ENCODE results near the gene ASAP2. TPM values are rescaled to one million over a fixed set of nuclear protein-coding genes. Genes with fewer than 3 reads are reported as not detected.

Gene ASAP2
- polyA plus RNA-seq (30.7 to 59.6 TPM (median 54.2 TPM) in 3 replicates), polyA minus RNA-seq (32.0 to 96.8 TPM (median 59.0 TPM) in 3 replicates)
- polyA plus RNA-seq (2011; ENCODE audit: low read depth) = 44.6 TPM
- 37.2 and 58.2 TPM in 2 replicates for polyA plus RNA-seq (2011; cell fraction: cytosol; rRNA removed)
- polyA plus RNA-seq (2011; cell fraction: nucleus; rRNA removed) = 62.7 and 72.9 TPM in 2 replicates
- 21.4 and 42.3 TPM in 2 replicates for polyA plus RNA-seq (2012; ENCODE audit: low replicate concordance)
- polyA minus RNA-seq (2011; cell fraction: cytosol; rRNA and poly(A)+ RNA removed) = 34.7 TPM
- polyA minus RNA-seq (2011; cell fraction: nucleus; rRNA and poly(A)+ RNA removed) = 47.7 and 89.0 TPM in 2 replicates

DNA sequence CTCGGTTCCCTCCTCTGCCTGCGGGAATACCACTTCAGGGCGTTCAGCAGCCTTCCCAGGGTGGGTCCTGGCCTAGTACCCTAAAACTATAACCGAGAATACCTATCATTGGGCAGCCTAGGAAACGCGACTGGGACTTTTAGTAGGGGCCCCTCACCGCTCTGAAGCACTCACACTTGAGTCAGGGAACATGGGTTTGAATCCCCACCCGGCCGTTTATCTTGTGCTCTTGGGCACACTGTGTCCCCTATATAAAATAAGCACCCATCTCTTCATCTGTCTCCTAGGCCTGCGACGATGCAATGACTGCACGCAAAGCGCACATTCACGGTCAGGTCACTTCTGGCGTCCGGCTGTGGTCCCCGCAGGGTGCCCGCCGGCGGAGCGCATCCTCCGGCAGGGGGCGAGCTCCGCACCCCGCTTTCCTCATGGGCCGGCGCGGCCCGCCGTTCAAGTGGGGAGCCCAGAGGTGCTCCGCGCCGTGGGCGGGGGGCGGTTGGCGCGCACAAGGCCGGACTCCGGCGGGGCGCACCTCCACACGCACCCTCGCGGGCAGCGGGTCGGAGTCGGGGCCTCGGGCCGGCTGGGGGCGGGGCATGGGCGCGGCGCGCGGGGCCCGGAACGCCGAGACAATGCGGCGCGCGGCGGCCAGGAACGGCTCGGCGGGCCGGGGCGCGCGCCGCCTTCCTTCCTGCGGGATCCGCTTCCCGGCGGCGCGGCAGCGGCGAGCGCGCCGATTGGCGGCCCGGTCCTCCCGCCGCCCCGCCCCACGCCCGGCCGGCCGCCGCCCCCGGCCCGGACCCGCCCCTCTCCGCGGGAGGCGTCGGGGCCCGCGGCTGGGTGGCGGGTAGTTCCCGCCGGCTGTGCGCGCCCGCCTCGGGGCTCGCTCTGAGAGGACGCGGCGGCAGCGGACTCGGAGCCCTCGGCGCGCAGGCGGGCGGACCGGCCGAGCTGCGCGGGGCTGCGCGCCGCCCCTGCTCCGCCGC, at the start of gene ASAP2:
TSS of gene ASAP2 (plus strand) at position 850 of the 986 bp plus-strand sequence. CDS start 293 bp downstream, outside the sequence.
- Histone ChIP-seq H3K9ac (ENCODE audit: control insufficient read depth, extremely low read depth, insufficient read depth, low read length) (peak within 1 kb of the TSS; percentile 89), H2AFZ (ENCODE audit: control insufficient read depth, low read length) (peak within 1 kb of the TSS; percentile 22), H3K4me1 (ENCODE audit: control insufficient read depth, extremely low read depth, insufficient read depth, low read length) (peaks cover 15% of the 10 kb centered on the region), H4K20me1 (ENCODE audit: control insufficient read depth, extremely low read depth, insufficient read depth, low read length) (no peaks in the 10 kb centered on the region), H3K9me3 (ENCODE audit: control insufficient read depth, low read depth, low read length) (no peaks in the 10 kb centered on the region), H3K27me3 (ENCODE audit: control insufficient read depth, extremely low read depth, insufficient read depth, low read length) (no peaks in the 10 kb centered on the region), H3K79me2 (ENCODE audit: control insufficient read depth, insufficient read depth, low read length) (peaks cover 43% of the 10 kb centered on the region), H3K9me1 (ENCODE audit: control insufficient read depth, extremely low read depth, insufficient read depth, low read length) (no peaks in the 10 kb centered on the region), H3K4me2 (ENCODE audit: control insufficient read depth, extremely low read depth, insufficient read depth, low read depth, low read length) (peak within 1 kb of the TSS; percentile 87), H3K27ac (ENCODE audit: control insufficient read depth, insufficient read depth, low read length) (peak within 1 kb of the TSS; percentile 84), H3K36me3 (ENCODE audit: control insufficient read depth in 2 of 2, extremely low read depth in 1 of 2, insufficient read depth in 2 of 2, low read length in 2 of 2) (peaks cover 0 to 3% of the 10 kb centered on the region in 2 experiments), H3K4me3 (ENCODE audit: control insufficient read depth in 2 of 3, extremely low read depth in 1 of 3, insufficient read depth in 2 of 3, low read depth in 1 of 3, low read length in 3 of 3) (peak within 1 kb of the TSS; percentile 92 to 100 (median 97))
- dilution Hi-C loops (cut with MboI; ENCODE audit: extremely low pct_ligation_motif_present, low sequenced_read_pairs) = no loop called here
- TF ChIP-seq, protein P1, sequence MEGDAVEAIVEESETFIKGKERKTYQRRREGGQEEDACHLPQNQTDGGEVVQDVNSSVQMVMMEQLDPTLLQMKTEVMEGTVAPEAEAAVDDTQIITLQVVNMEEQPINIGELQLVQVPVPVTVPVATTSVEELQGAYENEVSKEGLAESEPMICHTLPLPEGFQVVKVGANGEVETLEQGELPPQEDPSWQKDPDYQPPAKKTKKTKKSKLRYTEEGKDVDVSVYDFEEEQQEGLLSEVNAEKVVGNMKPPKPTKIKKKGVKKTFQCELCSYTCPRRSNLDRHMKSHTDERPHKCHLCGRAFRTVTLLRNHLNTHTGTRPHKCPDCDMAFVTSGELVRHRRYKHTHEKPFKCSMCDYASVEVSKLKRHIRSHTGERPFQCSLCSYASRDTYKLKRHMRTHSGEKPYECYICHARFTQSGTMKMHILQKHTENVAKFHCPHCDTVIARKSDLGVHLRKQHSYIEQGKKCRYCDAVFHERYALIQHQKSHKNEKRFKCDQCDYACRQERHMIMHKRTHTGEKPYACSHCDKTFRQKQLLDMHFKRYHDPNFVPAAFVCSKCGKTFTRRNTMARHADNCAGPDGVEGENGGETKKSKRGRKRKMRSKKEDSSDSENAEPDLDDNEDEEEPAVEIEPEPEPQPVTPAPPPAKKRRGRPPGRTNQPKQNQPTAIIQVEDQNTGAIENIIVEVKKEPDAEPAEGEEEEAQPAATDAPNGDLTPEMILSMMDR (optimal IDR thresholded peaks at IDR 0.05 in 1 of 3, IDR thresholded peaks at IDR 0.05 in 1 of 3, conservative IDR thresholded peaks at IDR 0.05 in 1 of 3; ENCODE audit: extremely low read depth in 1 of 3, insufficient read depth in 2 of 3, low read length in 3 of 3) = peak; percentile 73 to 81 (median 81)
- TF ChIP-seq EZH2 (IDR thresholded peaks at IDR 0.05; ENCODE audit: low read length) = no peak
- FAIRE-seq (no peak), DNase-seq (ENCODE audit: low read depth, low spot score) (no peak)

DNA sequence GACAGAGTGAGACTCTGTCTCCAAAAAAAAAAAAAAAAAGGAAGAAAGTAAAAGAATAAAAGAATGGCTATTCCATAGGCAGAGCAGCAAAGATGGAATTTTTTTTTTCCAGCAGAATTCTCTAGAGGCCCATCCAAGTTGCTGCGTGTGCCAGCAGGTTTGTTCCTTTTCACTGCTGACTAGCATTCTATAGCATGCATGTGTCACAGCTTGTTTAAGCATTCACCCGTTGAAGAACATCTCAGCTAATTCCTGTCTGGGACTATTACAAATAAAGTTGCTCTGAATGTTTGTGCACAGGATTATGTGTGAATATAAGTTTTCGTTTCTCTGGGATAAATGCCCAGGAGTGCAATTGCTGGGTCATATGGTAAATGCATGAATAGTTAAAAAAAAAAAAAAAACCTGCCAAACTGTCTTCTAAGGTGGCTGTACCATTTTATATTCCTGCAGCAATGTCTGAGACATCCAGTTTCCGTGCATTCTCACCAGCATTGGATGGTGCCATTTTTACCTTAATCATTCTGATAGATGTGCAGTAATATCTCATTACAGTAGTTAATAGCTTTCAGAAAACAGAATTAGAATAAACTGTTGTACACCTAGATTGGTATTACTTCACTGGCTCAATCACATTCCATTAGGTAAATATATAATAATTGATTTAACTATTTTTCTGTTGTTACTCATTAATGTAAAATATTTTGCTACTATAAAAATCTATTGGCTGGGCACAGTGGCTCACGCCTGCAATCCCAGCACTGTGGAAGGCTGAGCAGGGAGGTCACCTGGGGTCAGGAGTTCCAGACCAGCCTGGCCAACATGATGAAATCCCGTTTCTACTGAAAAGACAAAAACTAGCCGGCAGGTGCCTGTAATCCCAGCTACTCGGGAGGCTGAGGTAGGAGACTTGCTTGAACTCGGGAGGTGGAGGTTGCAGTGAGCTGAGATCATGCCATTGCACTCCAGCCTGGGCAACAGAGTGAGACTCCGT, 47.5 kb upstream of the ASAP2 start:
- no peak for TF ChIP-seq EZH2 (IDR thresholded peaks at IDR 0.05; ENCODE audit: low read length)
- TF ChIP-seq, protein P1 (optimal IDR thresholded peaks at IDR 0.05 in 1 of 3, IDR thresholded peaks at IDR 0.05 in 1 of 3, conservative IDR thresholded peaks at IDR 0.05 in 1 of 3; ENCODE audit: extremely low read depth in 1 of 3, insufficient read depth in 2 of 3, low read length in 3 of 3) = no peak
- dilution Hi-C loops (cut with MboI; ENCODE audit: extremely low pct_ligation_motif_present, low sequenced_read_pairs) = no loop called here
- Histone ChIP-seq H3K4me3 (ENCODE audit: control insufficient read depth in 2 of 3, extremely low read depth in 1 of 3, insufficient read depth in 2 of 3, low read depth in 1 of 3, low read length in 3 of 3) (no peak overlapping the region), H2AFZ (ENCODE audit: control insufficient read depth, low read length) (no peak overlapping the region), H3K9me1 (ENCODE audit: control insufficient read depth, extremely low read depth, insufficient read depth, low read length) (no peaks in the 10 kb centered on the region), H3K79me2 (ENCODE audit: control insufficient read depth, insufficient read depth, low read length) (no peaks in the 10 kb centered on the region), H3K9me3 (ENCODE audit: control insufficient read depth, low read depth, low read length) (no peaks in the 10 kb centered on the region), H3K36me3 (ENCODE audit: control insufficient read depth in 2 of 2, extremely low read depth in 1 of 2, insufficient read depth in 2 of 2, low read length in 2 of 2) (no peaks in the 10 kb centered on the region), H3K27ac (ENCODE audit: control insufficient read depth, insufficient read depth, low read length) (no peak overlapping the region), H4K20me1 (ENCODE audit: control insufficient read depth, extremely low read depth, insufficient read depth, low read length) (no peaks in the 10 kb centered on the region), H3K4me2 (ENCODE audit: control insufficient read depth, extremely low read depth, insufficient read depth, low read depth, low read length) (no peak overlapping the region), H3K9ac (ENCODE audit: control insufficient read depth, extremely low read depth, insufficient read depth, low read length) (no peak overlapping the region), H3K4me1 (ENCODE audit: control insufficient read depth, extremely low read depth, insufficient read depth, low read length) (peaks cover 21% of the 10 kb centered on the region), H3K27me3 (ENCODE audit: control insufficient read depth, extremely low read depth, insufficient read depth, low read length) (no peaks in the 10 kb centered on the region)
- FAIRE-seq (no peak), DNase-seq (ENCODE audit: low read depth, low spot score) (no peak)
